GM21447 (cell line): Measurements from ENCODE around the gene ADAMTS10.
"Not testable (repeated sequence)": the region's sequence is repeated elsewhere in the genome, so short reads cannot be mapped to it uniquely, and the experiment has no call there.

ENCODE experiments used
- ATAC-seq: cut with Tn5 transposase; IDR thresholded peaks from one replicate; pipeline ENCODE4 v1.9.1; 2021; ENCODE audit not compliant: unreplicated experiment

Gene ADAMTS10

DNA sequence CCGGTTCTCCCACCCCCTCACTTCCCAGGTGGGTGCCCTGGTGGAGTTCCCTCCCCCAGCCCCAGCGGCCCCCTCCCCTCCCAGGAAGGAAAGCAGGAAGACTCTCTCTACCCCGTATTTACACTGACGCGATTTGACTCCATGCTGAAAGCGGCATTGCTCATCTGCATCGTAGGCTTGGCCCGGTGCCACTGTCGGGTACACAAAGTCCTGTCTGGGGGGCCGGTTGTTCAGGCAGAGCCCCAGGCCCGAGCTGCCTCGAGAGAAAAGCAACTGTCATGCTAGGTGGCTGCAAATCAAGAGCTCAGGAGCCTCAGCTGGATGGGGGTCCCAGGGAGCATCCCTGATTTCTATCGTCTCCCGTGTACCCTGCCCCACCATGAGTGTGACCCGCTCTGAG lies 14.9 kb downstream of the ADAMTS10 start:
- no peak for ATAC-seq

GRCh38 chr19:8593931-8594330 lies 16.6 kb downstream of the ADAMTS10 start:
- ATAC-seq = no peak

DNA sequence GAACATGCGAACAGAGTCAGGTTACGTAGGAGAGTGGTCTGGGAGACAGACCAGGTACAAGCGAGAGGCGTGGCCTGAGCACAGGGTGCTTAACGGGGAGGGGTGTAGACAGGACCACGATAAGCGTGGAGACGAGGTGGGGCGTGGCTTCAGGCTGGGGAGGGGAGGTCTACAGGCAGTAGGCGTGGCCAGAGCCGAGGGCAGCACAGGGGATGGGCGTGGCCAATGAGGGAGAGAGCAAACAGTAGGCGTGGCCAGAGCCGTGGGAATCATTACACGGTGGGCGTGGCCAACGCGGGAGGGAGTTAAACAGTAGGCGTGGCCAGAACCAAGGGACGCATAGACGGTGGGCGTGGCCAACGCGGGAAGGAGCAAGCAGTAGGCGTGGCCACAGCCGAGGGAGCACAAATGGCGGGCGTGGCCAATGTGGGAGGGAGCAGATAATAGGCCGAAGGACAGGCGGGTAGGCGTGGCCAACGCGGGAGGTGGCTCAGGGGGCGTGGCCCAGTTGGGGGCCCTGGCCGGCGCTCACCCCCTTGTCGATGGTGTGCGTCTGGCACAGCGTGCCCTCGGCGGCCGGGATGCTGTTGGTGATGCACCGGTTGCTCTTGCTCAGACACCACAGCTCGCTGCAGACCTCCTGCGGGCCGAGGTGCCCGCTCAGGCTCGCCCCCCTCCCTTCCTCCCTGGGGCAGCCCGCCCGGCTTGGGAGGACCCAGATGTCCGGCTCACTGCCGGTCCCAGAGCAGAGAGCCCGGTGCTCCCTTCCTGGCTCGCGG lies 18.1 kb downstream of the ADAMTS10 start:
- ATAC-seq = no peak

GRCh38 chr19:8589177-8589714 lies 21.3 kb downstream of the ADAMTS10 start:
- ATAC-seq = no peak

- ATAC-seq = no peak
These were observed 24.4 kb downstream of the ADAMTS10 start for GRCh38 chr19:8585894-8586750.

GRCh38 chr19:8584965-8585893 lies 25.3 kb downstream of the ADAMTS10 start:
- no peak for ATAC-seq

DNA sequence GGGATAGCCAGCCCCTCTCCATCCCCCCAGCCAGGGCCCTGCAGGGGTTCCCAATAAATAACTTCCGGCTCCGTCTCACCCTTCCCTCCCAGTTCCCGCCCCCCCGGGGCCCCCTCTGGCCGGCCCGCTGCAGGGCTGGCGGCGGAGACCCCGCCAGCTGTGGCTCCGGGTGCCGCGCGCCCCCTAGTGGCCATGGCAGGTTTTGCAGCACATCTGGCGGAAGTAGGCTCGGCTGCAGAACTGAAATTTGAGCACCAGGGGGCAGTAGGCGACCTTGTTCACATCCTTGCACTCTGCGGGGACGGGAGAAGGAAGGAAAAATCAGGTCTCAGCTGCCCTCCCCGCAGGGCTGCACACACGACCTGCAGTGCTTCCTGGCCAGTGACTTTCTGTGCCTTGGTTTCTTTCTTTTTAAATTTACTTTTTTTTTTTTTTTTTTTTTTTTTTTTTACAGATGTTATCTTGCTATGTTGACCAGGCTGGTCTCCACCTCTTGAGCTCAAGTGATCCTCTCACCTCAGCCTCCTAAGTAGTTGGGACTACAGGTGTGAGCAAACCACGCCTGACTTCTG lies 29.7 kb downstream of the ADAMTS10 start:
- ATAC-seq = no peak

GRCh38 chr19:8578642-8579265 lies 31.8 kb downstream of the ADAMTS10 start:
- ATAC-seq = no peak

GRCh38 chr19:8577741-8578140 lies 32.8 kb downstream of the ADAMTS10 start:
- no peak for ATAC-seq

GRCh38 chr19:8577247-8577646 lies 33.3 kb downstream of the ADAMTS10 start, which contains the start of gene MYO1F:
MYO1F (minus strand) TSS chr19:8577442; CDS start chr19:8577309, 133 bp downstream.
- ATAC-seq = no peak

DNA sequence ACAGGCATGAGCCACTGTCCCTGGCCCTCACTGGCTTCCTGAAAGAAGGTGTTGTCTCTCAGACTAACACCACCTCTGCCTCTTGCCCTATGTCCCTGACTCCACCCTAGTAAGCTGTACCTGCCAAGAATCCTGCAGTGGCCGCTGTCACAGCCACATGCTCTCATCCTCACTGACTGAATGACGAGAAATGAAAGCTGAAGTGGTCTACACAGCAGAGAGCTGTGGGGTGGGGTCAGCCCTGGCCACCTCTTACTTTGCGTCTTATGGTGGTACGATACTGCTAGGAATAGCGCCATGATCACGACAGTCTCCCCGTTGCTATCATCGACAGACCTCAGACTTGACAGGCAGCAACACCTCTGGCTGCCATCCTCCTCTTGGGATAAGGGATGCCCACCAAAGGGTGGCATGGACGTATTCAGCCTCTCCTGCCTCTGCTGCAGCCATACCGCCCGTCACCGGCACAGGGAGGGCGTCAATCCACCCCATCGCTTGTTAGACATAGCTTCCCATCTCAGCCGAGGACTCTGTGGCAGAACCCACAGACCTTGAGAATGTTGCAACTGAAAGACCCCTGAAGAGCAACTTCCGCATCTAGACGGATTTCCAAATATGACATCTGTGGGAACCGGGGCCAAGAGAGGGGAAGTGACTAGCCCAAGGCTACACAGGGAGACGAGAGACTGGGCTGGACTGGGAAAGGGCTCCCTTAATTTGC lies 34.1 kb downstream of the ADAMTS10 start:
- no peak for ATAC-seq

- ATAC-seq = no peak
These were observed 35.0 kb downstream of the ADAMTS10 start for GRCh38 chr19:8575467-8575997.

DNA sequence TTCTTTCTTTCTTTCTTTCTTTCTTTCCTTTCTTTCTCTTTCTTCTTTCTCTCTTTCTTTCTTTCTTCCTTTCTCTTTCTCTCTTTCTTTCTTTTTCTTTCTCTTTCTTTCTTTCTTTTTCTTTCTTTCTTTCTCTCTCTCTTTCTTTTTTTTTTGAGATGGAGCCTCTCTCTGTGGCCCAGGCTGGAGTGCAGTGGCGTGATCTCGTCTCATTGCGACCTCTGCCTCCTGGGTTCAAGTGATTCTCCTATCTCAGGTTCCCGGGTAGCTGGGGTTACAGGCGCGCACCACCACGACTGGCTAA lies 35.9 kb downstream of the ADAMTS10 start:
- ATAC-seq = not testable (repeated sequence)

GRCh38 chr19:8573316-8573715 lies 37.2 kb downstream of the ADAMTS10 start:
- ATAC-seq = no peak

GRCh38 chr19:8571006-8571411 lies 39.5 kb downstream of the ADAMTS10 start:
- no peak for ATAC-seq

- peak; percentile 84 for ATAC-seq
These were observed 41.3 kb downstream of the ADAMTS10 start for GRCh38 chr19:8569066-8569771.

DNA sequence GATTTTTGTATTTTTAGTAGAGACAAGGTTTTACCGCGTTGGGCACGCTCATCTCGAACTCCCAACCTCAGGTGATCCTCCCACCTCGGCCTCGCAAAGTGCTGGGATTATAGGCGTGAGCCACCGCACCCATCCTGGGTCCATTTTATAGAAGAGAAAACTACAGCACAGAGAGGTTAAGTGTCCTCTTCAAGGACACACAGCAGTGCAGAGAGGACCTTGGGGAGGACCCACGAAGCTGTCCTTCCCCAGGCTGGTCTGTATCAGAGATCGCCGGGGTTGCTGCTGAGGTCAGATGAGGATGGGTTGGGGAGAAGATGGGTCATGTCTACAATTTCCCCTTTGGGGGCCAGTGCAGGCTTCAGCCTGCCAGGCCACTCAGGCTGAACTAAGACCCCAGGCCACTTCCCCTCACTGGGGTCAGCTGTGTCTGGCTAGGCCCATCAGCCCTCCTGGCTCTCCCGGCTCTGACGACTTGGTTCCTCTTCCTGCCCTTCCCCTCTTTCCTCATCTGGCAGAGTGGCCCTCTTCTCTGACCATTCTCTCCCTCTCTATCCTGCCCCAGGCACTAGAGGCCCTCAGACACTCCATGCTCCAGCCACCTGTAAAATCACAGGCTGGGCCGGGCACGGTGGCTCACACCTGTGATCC lies 42.9 kb downstream of the ADAMTS10 start:
- no peak for ATAC-seq

GRCh38 chr19:8566855-8567254 lies 43.7 kb downstream of the ADAMTS10 start:
- ATAC-seq = no peak
